Measurements from ENCODE around the gene TPP2. TPM values are rescaled to one million over a fixed set of nuclear protein-coding genes. Genes with fewer than 3 reads are reported as not detected.

The TPP2 gene
- total RNA-seq, 2 experiments from 2014 or later: 31.1 to 36.3 TPM

- no TSS peak for BruUV-seq (replicated peaks)
These were observed 10.2 kb upstream of the TPP2 start for GRCh38 chr13:102586615-102587014.

DNA sequence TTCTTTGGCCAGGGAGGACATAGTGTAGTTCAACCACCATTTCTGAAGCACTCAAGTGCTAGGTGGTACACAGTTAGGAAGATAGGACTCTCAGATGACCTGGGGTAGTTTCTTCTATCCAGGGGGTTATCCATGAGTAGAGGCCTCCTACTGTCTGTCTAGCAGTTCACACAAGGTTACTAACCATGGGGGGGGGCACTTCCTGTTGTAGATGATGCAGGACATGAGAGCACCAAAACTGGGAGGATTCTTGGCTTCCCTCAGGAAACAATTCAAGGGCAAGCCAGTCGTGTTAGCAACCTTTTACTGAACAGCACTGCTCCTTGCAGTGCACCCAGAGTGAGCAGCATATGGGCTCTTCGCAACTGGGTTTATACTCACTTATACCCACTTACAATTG, 8.9 kb upstream of the TPP2 start:
- no peak overlapping the region for H3K27ac ChIP-seq (ENCODE audit: low read depth, low read length, poor library complexity, severe bottlenecking)
- POLR2A ChIA-PET: no interaction called here
- H3K4me2 ChIP-seq (ENCODE audit: low read length): no peak overlapping the region
- no peaks in the 10 kb centered on the region for H3K9me2 ChIP-seq (ENCODE audit: insufficient read depth, low read length)
- H3K4me3 ChIP-seq (ENCODE audit: low read depth, low read length, poor library complexity, severe bottlenecking): no peak overlapping the region
- no peak for DNase-seq (ENCODE audit: low spot score)
- H2AFZ ChIP-seq (ENCODE audit: low read length): no peak overlapping the region
- intact Hi-C loops (cut with micrococcal nuclease; ENCODE audit: unreplicated experiment): no loop called here
- no peak for TF ChIP-seq EZH2phosphoT487 (IDR thresholded peaks at IDR 0.05; ENCODE audit: borderline replicate concordance, low read depth, low read length)
- TF ChIP-seq, protein P1, sequence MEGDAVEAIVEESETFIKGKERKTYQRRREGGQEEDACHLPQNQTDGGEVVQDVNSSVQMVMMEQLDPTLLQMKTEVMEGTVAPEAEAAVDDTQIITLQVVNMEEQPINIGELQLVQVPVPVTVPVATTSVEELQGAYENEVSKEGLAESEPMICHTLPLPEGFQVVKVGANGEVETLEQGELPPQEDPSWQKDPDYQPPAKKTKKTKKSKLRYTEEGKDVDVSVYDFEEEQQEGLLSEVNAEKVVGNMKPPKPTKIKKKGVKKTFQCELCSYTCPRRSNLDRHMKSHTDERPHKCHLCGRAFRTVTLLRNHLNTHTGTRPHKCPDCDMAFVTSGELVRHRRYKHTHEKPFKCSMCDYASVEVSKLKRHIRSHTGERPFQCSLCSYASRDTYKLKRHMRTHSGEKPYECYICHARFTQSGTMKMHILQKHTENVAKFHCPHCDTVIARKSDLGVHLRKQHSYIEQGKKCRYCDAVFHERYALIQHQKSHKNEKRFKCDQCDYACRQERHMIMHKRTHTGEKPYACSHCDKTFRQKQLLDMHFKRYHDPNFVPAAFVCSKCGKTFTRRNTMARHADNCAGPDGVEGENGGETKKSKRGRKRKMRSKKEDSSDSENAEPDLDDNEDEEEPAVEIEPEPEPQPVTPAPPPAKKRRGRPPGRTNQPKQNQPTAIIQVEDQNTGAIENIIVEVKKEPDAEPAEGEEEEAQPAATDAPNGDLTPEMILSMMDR (conservative IDR thresholded peaks at IDR 0.05; ENCODE audit: low read length): no peak
- H4K20me1 ChIP-seq (ENCODE audit: insufficient read depth, low read length): no peaks in the 10 kb centered on the region
- no peaks in the 10 kb centered on the region for H3K9me3 ChIP-seq (ENCODE audit: low read length)
- CTCF ChIA-PET (ENCODE audit: unreplicated experiment): no interaction called here
- H3K36me3 ChIP-seq (ENCODE audit: insufficient read depth, low read length): no peaks in the 10 kb centered on the region
- BruUV-seq (replicated peaks): no TSS peak
- peaks cover 10% of the 10 kb centered on the region for H3K4me1 ChIP-seq (ENCODE audit: insufficient read depth, low read length, poor library complexity, severe bottlenecking)
- no peaks in the 10 kb centered on the region for H3K79me2 ChIP-seq (ENCODE audit: insufficient read depth, low read depth, low read length)

More at GRCh38 chr13:102586615-102587014, 10.2 kb upstream of the TPP2 start:
- Histone ChIP-seq H2AFZ (ENCODE audit: low read length) (no peak overlapping the region), H3K79me2 (ENCODE audit: insufficient read depth, low read depth, low read length) (no peaks in the 10 kb centered on the region), H4K20me1 (ENCODE audit: insufficient read depth, low read length) (no peaks in the 10 kb centered on the region), H3K27ac (ENCODE audit: low read depth, low read length, poor library complexity, severe bottlenecking) (no peak overlapping the region), H3K4me1 (ENCODE audit: insufficient read depth, low read length, poor library complexity, severe bottlenecking) (peaks cover 7% of the 10 kb centered on the region), H3K9me3 (ENCODE audit: low read length) (no peaks in the 10 kb centered on the region), H3K4me3 (ENCODE audit: low read depth, low read length, poor library complexity, severe bottlenecking) (no peak overlapping the region), H3K4me2 (ENCODE audit: low read length) (no peak overlapping the region), H3K36me3 (ENCODE audit: insufficient read depth, low read length) (no peaks in the 10 kb centered on the region), H3K9me2 (ENCODE audit: insufficient read depth, low read length) (no peaks in the 10 kb centered on the region)
- ChIA-PET CTCF (ENCODE audit: unreplicated experiment) (no interaction called here), POLR2A (no interaction called here)
- TF ChIP-seq, protein P1 (conservative IDR thresholded peaks at IDR 0.05; ENCODE audit: low read length): no peak
- TF ChIP-seq EZH2phosphoT487 (IDR thresholded peaks at IDR 0.05; ENCODE audit: borderline replicate concordance, low read depth, low read length): no peak
- intact Hi-C loops (cut with micrococcal nuclease; ENCODE audit: unreplicated experiment): no loop called here
- DNase-seq (ENCODE audit: low spot score): no peak

DNA sequence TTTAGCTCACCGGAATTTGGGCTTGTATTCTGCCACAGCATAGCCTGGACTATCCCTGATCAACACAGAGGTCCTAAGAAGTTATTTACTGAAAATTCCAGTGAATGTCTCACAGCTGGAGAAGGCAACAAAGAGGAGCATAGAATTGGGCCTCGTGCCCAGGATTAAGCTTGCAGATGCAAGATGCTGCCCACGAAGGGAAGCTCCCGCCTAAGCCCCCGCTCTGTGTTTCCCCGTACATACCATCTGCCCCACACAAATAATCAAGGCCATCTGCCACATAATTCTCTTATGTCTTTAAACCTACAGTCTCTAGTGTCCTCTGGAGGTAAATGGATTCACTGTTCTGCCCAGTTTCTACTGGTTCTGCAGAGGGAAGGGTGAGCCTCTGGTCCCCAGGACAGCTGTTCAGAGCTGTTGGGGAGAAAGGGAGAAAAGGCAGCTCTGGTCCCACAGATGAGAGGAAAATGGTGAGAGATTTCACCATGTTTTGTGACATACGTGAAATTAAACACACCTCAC, 7.4 kb upstream of the TPP2 start:
- H2AFZ ChIP-seq (ENCODE audit: low read length): no peak overlapping the region
- H3K9me2 ChIP-seq (ENCODE audit: insufficient read depth, low read length): no peaks in the 10 kb centered on the region
- H4K20me1 ChIP-seq (ENCODE audit: insufficient read depth, low read length): no peaks in the 10 kb centered on the region
- H3K9me3 ChIP-seq (ENCODE audit: low read length): no peaks in the 10 kb centered on the region
- no peak overlapping the region for H3K27ac ChIP-seq (ENCODE audit: low read depth, low read length, poor library complexity, severe bottlenecking)
- no peak overlapping the region for H3K4me2 ChIP-seq (ENCODE audit: low read length)
- H3K79me2 ChIP-seq (ENCODE audit: insufficient read depth, low read depth, low read length): no peaks in the 10 kb centered on the region
- TF ChIP-seq, protein P1 (conservative IDR thresholded peaks at IDR 0.05; ENCODE audit: low read length): no peak
- TF ChIP-seq EZH2phosphoT487 (IDR thresholded peaks at IDR 0.05; ENCODE audit: borderline replicate concordance, low read depth, low read length): no peak
- no peak overlapping the region for H3K4me3 ChIP-seq (ENCODE audit: low read depth, low read length, poor library complexity, severe bottlenecking)
- no TSS peak for BruUV-seq (replicated peaks)
- ChIA-PET POLR2A (no interaction called here), CTCF (ENCODE audit: unreplicated experiment) (no interaction called here)
- intact Hi-C loops (cut with micrococcal nuclease; ENCODE audit: unreplicated experiment): no loop called here
- H3K4me1 ChIP-seq (ENCODE audit: insufficient read depth, low read length, poor library complexity, severe bottlenecking): peaks cover 10% of the 10 kb centered on the region
- no peaks in the 10 kb centered on the region for H3K36me3 ChIP-seq (ENCODE audit: insufficient read depth, low read length)
- no peak for DNase-seq (ENCODE audit: low spot score)
